ENCODE results near the gene LIPC.
A peak's percentile ranks its signal among the peaks of the same experiment; 100 is the strongest.

LIPC gene

DNA sequence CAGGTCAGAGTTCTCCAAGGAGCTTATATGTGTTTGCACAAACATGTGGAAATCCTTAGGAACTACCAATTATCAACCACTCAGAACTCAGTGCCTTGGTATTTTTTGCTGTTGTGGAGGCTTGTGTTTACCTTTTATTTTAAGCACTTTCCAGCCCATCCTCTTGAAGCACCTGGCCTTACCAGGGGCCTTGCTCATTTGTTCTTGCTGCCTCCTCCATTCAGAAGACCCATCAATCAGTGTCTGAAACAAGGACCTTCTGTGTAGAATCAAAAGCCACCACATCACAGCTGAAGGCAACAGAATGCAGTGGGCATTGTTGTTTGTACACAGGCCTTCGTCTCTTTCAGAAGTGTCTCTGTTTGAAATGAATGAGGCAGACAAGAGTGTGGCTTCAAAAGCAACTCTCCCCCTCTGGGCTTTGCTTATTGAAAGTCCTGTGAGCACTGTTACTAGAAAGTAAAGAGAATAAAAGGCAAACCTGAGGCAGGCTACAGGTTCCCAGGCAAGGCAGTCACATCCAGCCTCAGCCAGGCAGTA is 24.5 kb upstream of the LIPC start:
- no peak for DNase-seq

DNA sequence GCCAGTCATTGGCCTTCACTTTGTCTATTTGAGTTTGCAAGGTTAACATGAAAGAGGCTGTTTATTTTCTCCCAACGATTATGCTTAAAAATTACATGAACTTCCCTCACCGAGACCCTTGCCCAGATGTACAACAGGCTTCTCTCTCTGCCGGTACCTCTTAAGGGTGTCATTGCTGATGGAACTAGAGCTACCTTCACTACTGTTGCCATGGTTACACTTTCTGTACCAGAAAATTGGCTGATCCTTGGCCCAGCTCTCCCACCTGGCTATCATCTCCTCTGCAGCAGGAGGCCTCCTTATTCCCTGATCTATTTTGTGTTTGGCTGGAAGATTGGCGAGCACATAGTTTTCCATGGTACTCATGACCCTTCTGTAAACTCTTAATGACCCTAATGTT is 24.0 kb upstream of the LIPC start:
- DNase-seq = no peak

DNA sequence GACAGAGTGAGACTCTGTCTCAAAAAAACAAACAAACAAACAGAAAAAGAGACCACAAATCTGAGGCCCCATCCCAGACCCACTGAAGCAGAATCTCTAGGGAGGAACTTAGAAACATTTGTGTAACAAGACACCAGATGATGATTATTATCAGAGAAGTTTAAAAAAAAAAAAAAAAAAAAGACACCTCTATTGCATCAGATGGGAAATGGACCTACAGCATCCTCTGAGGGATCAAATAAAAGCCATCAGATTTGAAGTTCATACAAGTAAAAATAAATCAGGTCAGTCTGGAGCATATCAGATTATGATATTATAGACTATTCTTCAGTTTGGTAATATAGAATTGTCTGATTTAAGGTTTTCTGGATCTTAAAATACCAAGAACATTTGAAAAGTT is 21.9 kb upstream of the LIPC start:
- no peak for DNase-seq

DNA sequence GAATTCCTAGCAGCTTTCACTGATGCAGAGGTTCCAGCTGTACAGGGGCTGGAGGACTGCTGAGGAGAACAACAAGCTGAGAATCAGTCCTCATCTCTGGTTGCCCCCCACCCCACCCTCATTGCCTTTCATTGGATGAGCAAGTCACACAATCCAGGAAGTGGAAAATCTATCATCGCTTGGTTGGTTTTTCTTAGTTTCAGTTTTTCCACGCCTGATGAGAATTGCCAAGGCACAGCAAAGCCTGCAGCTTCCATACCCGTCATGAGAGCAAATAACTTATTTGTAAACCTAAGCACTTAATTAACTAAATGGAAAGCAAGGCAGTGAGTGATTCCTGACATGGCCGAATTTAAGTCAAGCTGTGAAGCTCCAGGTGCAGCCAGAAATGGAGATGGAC is 21.4 kb upstream of the LIPC start:
- peak; percentile 46 for DNase-seq

DNA sequence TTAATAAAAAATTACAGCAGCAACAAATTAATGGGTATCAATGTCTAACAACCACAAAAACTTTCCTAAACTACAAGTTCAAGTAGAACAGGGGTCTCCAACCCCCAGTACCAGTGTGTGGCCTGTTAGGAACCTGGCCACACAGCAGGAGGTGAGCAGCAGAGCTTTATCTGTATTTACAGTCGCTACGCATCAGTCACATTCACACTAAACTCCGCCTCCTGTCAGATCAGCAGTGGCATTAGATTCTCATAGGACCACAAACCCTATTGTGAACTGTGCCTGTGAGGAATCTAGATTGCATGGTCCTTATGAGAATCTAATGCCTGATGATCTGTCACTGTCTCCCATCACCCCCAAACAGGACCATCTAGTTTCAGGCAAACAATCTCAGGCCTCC is 18.5 kb upstream of the LIPC start:
- no peak for DNase-seq

DNA sequence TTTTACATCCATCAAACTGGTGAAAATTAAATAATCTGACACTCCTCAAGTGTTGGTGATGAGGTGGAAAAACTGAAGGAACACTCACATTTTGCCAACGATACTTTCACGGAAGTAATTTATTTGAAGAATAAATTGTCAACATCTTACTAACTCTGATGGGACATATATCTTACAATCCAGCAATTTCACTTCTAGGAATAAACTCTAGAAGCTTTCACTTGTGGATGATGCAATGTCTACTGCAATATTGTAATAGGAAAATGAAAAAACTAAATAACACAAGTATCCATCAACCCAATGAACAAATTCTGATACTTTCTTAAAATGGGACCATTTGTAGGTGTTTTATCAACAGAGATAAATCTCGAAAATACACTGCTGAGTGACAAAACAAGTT is 16.2 kb upstream of the LIPC start:
- DNase-seq = no peak

DNA sequence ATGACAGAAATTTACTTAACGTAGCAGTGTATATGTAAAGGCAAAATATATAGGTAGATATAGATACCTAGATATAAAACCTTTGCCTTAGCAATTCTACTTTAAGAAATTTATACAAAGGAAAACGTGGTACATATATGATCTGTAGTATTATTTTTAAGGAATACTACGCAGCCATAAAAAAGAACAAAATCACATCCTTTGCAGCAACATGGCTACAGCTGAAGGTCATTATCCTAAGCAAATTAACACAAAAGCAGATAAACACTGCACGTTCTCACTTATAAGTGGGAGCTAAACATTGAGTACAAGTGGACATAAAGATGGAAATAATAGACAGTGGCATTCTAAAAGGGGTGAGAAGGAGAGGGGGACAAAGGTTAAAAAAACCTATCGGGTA is 14.8 kb upstream of the LIPC start:
- DNase-seq = no peak

DNA sequence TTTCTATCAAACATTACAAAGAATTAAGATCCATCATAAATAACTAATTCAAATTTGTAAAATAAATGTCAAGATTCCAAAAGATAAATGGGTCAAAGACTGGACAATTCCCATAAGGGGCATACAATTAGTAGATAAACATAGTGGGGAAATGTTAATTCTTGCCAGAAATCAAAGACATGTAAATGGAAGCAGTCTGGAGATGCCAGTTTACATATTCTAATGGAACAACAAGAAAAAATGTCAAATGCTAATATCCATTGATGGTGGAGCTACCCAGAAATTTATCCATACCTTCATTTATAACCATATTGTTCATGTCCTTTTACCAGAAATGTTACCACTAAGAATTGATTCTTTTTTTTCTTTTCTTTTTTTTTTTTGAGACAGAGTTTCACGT is 13.7 kb upstream of the LIPC start:
- no peak for DNase-seq

DNA sequence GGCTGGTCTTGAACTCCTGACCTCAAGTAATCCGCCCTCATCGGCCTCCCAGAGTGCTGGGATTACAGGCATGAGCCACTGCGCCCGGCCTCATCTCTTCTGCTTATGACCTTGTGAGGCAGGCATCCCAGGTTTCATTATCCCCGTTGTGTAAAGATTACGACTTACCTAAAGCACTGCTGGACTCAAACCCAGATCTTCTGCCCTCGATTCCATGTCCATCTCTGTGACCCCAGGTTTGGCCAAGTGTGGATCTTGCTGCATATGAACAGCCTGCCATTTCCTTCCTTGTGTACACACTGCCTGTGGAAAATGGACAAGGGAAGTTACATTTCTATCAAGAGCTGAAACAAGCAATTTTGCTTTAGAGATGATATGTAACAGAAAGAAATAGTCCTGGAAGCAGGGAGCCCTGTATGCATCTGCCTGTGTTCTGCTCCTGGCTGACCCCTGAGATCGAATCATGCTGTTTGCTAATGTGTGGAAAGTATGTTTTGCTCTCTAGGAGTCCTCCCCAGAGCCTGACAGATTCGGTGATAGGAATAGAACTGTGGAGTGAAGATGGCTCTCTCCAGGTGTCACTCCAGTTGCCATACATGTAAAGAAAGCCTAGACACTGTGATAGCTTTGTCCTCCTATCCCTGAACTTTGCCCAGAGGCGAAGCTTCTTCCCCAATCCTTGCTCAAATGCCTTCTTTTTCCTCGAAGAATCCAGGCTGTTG is 11.8 kb upstream of the LIPC start:
- DNase-seq = no peak

DNA sequence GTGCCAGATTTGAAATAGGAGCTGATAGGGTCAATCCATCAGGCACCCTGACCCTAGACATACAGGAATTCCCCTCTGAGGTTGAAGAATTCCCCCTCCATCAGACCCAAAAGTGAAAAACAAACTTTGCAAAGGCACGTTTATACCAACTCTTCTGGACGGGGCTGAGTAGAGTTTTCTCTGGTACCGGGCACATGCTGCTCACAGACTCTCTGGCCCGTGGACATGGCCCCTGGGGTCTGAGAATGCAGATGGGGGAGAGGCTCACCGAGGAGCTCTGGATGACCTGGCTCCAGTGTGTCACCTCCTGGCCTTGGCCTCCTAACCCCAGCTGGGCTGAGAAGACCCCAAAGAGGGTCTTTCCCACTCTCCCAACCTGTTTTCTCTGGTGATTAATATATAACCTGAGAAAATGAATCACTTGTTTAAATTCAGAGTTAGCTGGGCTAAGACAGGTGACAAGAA is 11.2 kb upstream of the LIPC start:
- DNase-seq = no peak

DNA sequence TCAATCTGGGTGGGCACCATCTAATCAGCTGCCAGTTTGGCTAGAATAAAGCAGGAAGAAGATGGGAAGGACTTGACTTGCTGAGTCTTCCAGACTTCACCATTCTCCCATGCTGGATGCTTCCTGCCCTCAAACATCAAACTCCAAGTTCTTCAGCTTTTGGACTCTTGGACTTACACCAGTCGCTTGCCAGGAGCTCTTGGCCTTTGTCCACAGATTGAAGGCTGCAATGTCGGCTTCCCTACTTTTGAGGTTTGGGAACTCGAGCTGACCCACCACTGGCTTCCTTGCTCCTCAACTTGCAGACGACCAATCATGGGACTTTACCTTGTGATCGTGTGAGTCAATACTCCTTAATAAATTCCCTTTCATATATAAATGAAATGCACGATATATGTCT is 8.6 kb upstream of the LIPC start:
- DNase-seq = no peak

DNA sequence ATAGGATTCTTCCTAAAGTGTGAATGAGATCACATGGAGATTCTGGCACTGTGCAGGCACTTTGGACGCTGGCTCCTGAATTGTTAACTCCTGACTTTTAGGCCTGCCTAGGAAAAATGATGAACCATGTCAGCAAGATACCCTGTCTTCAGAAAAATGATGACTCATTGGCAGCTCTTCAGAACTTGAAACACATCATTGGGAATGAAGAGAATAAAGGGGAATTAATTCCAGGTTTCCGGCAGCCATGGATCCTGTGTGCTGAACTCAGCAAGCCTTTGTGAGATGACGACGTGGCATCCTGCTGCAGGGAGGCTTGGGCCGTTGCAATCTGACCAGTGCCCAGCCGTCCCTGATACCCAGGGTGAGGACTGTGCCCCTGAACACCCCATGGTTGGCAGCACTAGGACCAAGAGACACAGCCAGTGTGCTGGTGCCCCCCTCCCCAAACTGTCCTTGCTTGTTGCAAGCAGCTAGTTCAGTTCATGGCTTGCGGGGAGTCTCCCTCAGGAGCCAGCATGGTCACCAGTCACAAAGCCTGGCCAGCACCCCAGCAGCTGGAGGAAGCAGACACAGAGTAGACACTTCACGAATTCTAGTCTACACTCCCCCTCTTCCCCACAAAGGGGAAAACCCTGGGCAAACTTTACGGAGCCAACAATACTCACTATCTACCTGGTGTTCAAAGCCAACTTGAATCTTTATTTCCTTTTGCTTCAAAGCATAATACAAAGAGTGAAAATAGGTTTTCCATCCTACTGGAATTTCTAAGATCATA is 7.8 kb upstream of the LIPC start:
- DNase-seq = no peak

DNA sequence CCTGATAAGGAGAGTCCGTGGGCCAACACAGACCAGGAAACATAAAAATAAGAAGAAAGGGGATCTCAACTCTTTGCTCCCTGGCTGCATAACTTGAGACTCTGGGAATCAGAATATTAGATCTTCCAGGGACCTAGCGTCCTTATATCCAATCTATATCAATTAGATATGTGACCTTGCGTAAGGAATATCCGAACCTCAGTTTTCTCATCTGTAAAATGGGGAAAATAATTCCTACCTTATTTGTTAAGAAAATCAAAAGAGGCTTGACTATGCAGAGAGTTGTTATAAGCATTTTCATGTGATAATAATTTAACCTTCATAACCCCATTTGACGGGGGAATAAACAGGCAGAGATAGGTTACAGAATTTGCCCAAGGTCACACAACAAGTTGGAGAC is 7.1 kb upstream of the LIPC start:
- no peak for DNase-seq

DNA sequence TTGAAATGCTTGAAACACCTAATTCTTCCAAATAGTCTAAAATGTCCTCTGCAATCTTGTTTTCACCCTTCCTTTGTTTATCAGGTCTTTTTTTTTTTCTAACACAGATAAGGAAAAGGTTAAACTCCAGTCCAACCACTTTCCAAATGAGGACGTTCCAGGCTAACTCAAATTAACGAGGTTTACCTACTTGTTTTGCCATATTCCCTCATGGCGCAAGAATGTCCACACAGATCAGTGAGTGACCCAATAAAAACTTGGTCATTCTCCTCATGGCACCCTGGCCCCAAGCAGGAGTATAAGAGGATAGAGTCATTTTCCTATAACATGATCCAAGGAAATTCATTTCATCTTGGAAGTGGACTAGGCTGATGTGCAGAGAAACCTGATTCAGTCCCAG is 6.6 kb upstream of the LIPC start:
- DNase-seq = no peak

DNA sequence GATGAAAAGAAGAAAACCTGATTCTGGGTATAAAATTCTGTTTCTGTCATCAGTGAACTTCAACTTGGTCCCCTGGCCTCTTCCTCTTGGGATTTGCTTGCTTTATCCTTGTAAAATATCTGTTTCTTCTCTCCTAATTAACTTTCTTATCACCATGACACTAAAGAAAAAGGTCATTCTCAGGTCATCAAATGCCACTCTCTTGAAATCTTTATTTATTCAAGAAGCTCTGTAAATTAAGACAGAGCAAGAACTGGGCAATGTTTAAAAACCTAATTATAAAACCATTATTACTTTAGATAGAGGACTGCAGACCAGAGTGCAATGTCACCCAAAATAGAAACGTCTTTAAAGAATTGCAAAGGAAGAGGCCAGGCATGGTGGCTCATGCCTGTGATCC is 6.0 kb upstream of the LIPC start:
- no peak for DNase-seq

DNA sequence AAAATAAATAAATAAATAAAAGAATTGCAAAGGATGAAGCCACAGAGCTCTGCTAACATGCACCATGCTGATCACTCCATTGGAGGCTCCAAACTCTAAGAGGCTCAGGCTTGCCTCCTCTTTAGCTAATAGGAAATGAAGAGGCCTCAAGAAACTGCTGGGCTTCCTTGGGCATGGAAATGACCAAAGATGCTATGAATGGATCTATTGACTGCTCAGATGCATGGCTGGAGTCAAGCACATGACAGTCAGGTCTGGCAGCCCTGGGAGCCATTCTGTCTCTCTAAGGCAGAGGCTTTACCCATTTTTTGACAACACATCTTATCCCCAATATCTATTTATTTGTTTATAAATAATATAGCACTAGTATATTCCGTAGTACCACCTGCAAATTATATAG is 5.3 kb upstream of the LIPC start:
- no peak for DNase-seq

DNA sequence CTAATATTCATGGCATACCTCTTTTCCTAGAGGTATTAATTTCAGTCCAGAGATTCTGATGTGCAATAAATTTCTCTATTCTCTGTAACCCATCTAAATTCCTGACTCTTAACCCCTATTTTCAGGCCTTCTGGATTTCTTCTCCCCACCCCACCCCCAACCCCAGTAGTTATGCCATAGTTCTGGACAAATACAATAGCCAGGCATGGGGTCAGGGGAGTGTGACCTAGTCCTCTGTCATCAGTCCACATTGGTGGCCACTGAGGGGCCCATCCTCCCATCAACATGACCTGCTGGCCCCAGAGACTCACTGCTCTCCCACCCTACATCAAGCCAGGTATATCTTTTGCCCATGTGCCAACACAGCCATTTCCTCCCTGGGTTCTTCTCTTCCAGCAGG is 3.8 kb upstream of the LIPC start:
- DNase-seq = no peak

DNA sequence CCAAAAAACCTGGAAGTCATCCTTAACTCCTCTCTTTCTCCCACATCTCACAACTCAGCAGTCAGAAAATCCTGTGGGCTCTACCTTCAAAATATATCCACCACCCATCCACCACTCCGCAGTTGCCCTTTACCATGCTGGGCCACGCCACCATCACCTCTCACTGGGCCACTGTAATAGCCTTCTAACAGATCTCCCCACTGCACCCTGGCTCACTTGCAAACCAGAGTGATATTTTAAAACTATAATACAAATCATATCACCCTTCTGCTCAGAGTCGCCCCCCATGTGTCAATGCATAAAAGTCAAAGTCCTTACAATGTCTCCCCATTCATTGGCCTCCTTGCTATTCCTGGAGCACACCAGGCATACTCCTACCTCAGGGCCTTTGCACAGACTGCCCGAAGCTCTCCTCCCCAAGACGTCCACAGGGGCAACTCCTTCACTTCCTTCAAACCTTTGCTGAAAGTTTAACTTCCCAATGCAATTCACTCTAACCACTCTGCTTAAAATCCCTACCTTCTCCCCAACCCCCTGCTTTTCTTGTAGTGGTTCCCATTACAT is 1.5 kb upstream of the LIPC start:
- DNase-seq = no peak

DNA sequence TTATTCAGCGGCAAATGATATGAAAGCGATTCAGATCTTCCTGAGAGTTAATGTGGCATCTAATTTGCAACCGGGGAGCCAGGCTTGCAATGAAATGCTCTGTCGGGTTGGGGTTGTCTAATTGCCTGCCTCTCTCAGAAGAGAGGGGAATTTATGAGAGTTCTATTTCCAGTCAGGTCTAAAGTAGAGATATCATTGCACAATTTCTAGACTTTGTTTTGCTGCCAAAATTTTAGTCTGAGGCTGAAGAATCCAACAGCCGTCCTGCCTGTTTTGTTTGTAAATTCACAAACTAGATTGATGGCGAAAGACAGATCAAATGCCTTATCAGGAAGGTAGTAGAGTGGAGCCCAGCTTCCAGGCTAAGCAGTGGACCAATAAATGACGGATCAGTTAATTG is 610 bp downstream of the LIPC start:
- DNase-seq = no peak

DNA sequence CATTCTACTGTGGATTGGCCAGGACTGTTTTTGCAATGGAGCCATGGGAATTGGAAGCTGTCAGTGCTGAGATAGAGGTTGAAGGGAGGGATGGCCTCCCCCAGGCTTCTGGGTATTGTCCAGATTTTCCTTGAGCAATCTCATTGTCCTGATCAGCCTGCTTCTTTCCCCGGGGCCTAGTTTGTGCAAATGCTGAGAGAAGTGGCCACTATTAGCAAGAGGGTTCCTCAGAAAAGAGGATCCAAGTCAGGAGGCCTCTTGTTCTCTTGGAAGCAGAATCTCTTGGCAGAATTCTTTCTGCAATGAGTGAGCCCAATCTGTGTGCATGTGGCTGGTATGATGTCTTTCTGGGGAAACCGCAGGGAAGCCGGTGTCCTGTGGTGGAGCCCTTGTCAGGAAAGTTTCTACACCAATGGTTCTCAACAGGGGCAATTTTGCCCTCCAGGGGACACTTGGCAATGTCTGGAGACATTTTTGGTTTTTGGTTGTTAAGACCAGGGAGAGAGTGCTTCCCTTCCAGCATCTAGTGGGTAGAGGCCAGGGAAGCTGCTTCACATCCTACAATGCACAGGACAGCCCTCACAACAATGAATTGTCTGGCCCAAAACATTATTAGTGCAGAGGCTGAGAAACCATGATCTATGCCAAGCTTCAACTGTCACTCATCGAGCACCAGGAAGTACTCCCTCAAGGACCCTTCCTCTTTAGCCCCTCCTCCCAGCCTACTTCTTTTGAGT is 2.0 kb downstream of the LIPC start:
- DNase-seq = no peak

DNA sequence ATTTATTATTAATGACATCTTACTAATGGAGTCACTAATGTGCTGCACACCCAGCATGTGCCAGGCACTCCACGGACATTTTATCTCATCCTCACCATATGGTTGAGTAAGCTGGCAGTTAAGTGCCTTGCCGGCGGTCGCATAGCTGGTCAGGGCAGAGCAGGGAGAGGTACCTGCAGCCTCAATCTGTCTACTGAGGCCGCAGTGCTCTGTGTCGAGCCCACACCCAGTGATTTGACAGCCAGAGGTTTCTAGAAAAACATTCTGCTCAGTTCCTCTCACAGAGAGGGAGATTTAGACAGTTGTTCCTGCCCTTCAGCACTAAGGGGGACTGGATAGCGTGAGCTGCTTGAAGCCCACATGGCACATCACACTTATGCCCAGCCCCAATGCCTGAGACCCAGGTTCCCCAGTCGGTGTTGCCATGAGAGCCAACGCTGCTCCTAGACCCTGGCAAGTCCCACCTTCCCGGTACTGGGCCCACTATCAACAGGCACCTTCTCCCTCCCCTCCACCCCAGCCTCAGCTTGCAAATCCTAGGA is 2.6 kb downstream of the LIPC start:
- no peak for DNase-seq

DNA sequence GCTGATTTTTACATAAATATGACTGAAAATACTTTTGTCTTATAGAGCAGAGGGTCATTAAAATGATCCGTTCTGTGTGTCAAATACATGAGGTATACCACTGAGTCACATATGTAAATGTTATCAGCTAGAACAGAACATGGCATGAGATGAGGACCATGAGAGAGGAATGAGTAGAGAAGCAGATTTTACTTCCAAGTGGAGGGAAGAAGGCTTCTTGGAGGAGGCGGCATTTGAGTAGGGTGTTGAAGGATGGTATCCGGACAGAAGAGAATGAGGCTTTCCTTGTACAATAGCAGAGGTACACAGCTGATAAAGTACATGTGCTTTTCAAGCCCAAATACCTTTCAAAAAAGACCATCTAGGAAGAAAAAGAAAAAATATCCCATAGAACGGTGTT is 4.8 kb downstream of the LIPC start:
- no peak for DNase-seq

DNA sequence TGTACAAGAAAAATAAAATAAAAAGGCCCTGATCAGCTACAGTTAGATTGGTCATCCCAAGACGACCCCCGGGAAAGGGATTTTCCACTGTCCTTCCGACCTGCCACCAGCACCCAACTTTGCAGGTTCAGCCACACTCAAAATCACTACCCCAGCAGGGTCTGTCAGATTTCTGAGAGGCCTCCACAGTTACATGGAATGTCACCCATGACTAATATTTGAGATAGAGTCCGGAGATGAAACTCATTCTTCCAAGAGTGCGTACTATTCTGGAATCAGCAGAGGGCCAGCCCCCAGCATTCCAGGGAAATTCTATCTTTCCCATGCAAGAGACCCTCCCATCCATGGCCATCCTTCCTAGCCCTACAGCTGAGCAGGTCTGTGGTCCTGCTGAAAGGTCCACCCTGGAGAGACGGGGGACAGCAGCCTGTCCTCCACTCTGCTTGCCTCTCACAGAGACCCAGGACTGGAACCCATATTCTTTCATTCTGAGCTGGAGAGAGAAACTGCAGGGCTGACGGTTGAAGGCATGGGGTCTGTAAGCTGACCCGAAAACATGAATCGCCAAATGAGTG is 5.8 kb downstream of the LIPC start:
- no peak for DNase-seq
